Hepatocyte (in vitro differentiated cells): Measurements from ENCODE around the gene SENP7. TPM values are rescaled to one million over a fixed set of nuclear protein-coding genes. Genes with fewer than 3 reads are reported as not detected.

Source experiments
- DNase-seq: peaks from one replicate; pipeline ENCODE4 v3.0.0-alpha.2; 2016; ENCODE audit warnings: low spot score
- H2AFZ ChIP-seq: fragments of 200-600 bp; sonication (generic); 2 replicates; pipeline ENCODE4 v1.6.0; 2016; ENCODE audit warnings: antibody characterized with exemption, mild to moderate bottlenecking
- H3K27ac ChIP-seq: fragments of 200-600 bp; sonication (generic); 2 replicates; pipeline ENCODE4 v1.5.1; 2016; ENCODE audit warnings: mild to moderate bottlenecking
- H3K27me3 ChIP-seq: fragments of 200-600 bp; sonication (generic); 2 replicates; pipeline ENCODE4 v1.6.1; 2016
- H3K36me3 ChIP-seq: fragments of 200-600 bp; sonication (generic); replicated peaks from 2 replicates; pipeline ENCODE4 v1.5.1; 2016; ENCODE audit warnings: low read depth; ENCODE audit not compliant: insufficient read depth
- H3K4me1 ChIP-seq: fragments of 200-600 bp; sonication (generic); 2 replicates; pipeline ENCODE4 v1.5.1; 2016; ENCODE audit warnings: mild to moderate bottlenecking, moderate library complexity; ENCODE audit not compliant: insufficient read depth
- H3K4me2 ChIP-seq: fragments of 200-600 bp; sonication (generic); 2 replicates; pipeline ENCODE4 v1.6.0; 2016
- H3K4me3 ChIP-seq: fragments of 200-600 bp; sonication (generic); 2 replicates; pipeline ENCODE4 v1.5.1; 2016; ENCODE audit warnings: mild to moderate bottlenecking
- H3K79me2 ChIP-seq: fragments of 200-600 bp; sonication (generic); 2 replicates; pipeline ENCODE4 v1.6.0; 2017; ENCODE audit warnings: mild to moderate bottlenecking
- H3K9me2 ChIP-seq: fragments of 200-600 bp; sonication (generic); replicated peaks from 2 replicates; pipeline ENCODE4 v1.6.0; 2017; ENCODE audit warnings: mild to moderate bottlenecking; ENCODE audit not compliant: insufficient read depth
- H3K9me3 ChIP-seq: fragments of 200-600 bp; sonication (generic); 2 replicates; pipeline ENCODE4 v1.5.1; 2016; ENCODE audit warnings: low read depth, mild to moderate bottlenecking
- H4K20me1 ChIP-seq: fragments of 200-600 bp; sonication (generic); 2 replicates; pipeline ENCODE4 v1.6.0; 2016; ENCODE audit warnings: mild to moderate bottlenecking; ENCODE audit not compliant: insufficient read depth, poor library complexity, severe bottlenecking
- CTCF ChIP-seq: fragments of 200-600 bp; sonication (generic); IDR thresholded peaks from 2 replicates; pipeline ENCODE4 v1.5.1; 2016; ENCODE audit warnings: antibody characterized with exemption, mild to moderate bottlenecking; ENCODE audit not compliant: poor library complexity
- EZH2 ChIP-seq: fragments of 200-600 bp; sonication (generic); IDR thresholded peaks from 2 replicates; pipeline ENCODE4 v1.6.1; 2016; ENCODE audit warnings: antibody characterized with exemption, mild to moderate bottlenecking, borderline replicate concordance
- EZH2phosphoT487 ChIP-seq: fragments of 200-600 bp; sonication (generic); IDR thresholded peaks from one replicate; pipeline ENCODE4 v1.6.1; 2018; ENCODE audit warnings: antibody characterized with exemption, mild to moderate bottlenecking, low read depth, moderate library complexity; ENCODE audit not compliant: unreplicated experiment, severe bottlenecking
- WGBS: methylation state at CpG from one replicate; pipeline ENCODE4 v1.1.6; 2016; ENCODE audit warnings: low lambda C conversion rate; ENCODE audit errors: missing lambda C conversion rate; 5-methylcytosine and 5-hydroxymethylcytosine counted together
- polyA plus RNA-seq: library from polyadenylated mRNA; unstranded; fragments of >200 nt; fragmentation: Nextera tagmentation; extraction: Ambion mirVana; gene quantifications from 2 replicates; pipeline ENCODE4 v1.2.1, GENCODE V29; 2016
- total RNA-seq: library from RNA; depleted of rRNA; stranded (reverse); fragments of >200 nt; gene quantifications from 2 replicates; pipeline ENCODE4 v1.2.3, GENCODE V29; 2014

SENP7 gene
- total and polyA plus RNA-seq, 2 experiments from 2014 or later = 7.7 to 40.9 TPM

- Histone ChIP-seq H3K27ac (peak overlapping the region; percentile 31), H2AFZ (no peak overlapping the region), H3K4me1 (peaks cover 30% of the 10 kb centered on the region), H3K27me3 (no peaks in the 10 kb centered on the region), H3K4me3 (no peak overlapping the region), H3K4me2 (no peak overlapping the region), H3K79me2 (no peaks in the 10 kb centered on the region), H4K20me1 (no peaks in the 10 kb centered on the region), H3K9me3 (no peaks in the 10 kb centered on the region), H3K36me3 (no peaks in the 10 kb centered on the region), H3K9me2 (no peaks in the 10 kb centered on the region)
- TF ChIP-seq CTCF (no peak), EZH2phosphoT487 (no peak)
- DNase-seq = no peak
- 71% methylated on average over 1 of the region's 1 CpG for WGBS
These were observed 20.6 kb upstream of the SENP7 start for GRCh38 chr3:101533603-101533968.

DNA sequence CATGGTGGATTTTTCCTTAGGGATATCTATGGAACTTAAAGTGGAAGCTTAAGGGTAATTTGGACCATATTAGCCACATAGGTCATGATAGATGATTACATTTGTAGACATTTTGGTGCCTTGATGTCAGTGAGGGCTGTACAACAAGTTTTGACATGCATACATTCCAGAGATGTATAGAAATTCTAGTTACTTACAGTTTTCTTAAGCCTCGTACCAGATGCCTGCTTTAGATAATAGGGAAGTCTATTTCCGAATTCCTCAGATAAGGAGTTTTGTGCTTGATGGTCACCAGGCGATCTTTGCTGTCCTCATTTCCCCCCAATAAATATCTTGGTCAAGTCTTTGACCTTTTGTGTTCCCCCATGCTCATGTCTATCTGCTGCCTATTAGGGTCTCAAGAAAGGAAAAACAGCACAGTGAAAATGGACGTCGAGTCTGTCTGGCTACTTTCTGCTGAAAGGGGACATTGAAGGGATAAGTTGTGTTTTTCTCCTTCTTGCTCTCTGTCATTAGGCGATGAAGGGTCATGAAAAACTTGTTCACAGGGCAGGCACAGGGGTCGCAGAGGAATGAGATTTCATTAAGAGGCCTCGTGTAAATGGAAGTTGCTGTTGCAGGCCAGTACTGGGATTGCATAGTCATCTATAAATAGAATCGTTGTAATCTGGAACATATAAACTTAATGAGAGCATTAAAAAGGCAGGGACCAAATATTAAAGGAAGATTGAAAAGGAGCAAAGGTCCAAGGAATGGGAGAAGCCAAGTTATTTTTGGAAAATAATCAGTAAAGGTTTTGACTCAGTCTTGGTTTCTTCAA is 20.0 kb upstream of the SENP7 start:
- Histone ChIP-seq H3K79me2 (no peaks in the 10 kb centered on the region), H3K27ac (no peak overlapping the region), H3K27me3 (no peaks in the 10 kb centered on the region), H3K4me1 (peaks cover 30% of the 10 kb centered on the region), H3K4me3 (no peak overlapping the region), H3K9me3 (no peaks in the 10 kb centered on the region), H3K9me2 (no peaks in the 10 kb centered on the region), H4K20me1 (no peaks in the 10 kb centered on the region), H3K4me2 (no peak overlapping the region), H3K36me3 (no peaks in the 10 kb centered on the region), H2AFZ (no peak overlapping the region)
- DNase-seq = no peak
- WGBS = 45% methylated on average over 9 of the region's 9 CpGs
- TF ChIP-seq EZH2 (no peak), CTCF (no peak), EZH2phosphoT487 (no peak)

DNA sequence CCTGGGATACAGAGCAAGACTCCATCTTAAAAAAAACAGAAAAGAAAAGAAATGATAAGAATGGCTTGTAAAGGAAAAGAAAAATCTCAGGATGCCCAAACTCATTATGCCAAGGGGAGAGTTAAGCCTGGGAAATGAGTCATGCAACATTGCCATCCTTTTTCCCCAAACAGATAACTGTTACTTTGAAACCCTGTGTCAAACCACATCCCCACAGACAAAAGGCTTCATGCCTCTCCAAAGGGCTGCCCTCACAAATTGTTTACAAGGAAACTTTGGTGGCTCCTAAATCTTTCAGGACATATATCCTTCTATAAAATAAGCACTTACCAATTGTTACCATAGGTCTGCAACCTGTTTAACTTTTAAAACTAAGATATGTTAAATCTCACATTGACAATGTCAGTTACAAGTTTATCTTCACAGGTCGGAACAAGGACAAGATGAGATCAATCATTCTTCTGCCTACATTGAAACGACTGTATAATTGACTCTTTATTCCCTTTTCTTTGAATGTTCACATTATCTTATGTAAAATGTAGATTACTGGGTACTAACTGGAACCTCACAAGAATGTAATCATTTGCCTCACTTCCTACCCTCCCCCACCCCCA is 18.6 kb upstream of the SENP7 start:
- DNase-seq = no peak
- H3K79me2 ChIP-seq = no peaks in the 10 kb centered on the region
- WGBS = 25% methylated on average over 2 of the region's 2 CpGs
- no peak overlapping the region for H3K4me3 ChIP-seq
- TF ChIP-seq CTCF = no peak
- TF ChIP-seq EZH2 = no peak
- no peak for TF ChIP-seq EZH2phosphoT487
- no peaks in the 10 kb centered on the region for H3K9me2 ChIP-seq
- H3K4me2 ChIP-seq = no peak overlapping the region
- no peaks in the 10 kb centered on the region for H3K9me3 ChIP-seq
- no peaks in the 10 kb centered on the region for H3K27me3 ChIP-seq
- H3K36me3 ChIP-seq = no peaks in the 10 kb centered on the region
- peaks cover 30% of the 10 kb centered on the region for H3K4me1 ChIP-seq
- H3K27ac ChIP-seq = no peak overlapping the region
- no peaks in the 10 kb centered on the region for H4K20me1 ChIP-seq
- no peak overlapping the region for H2AFZ ChIP-seq
